22Rv1 (cell line): ENCODE measurements around the gene NDFIP1.
"Not testable (repeated sequence)": the region's sequence is repeated elsewhere in the genome, so short reads cannot be mapped to it uniquely, and the experiment has no call there.

Source experiments
- CTCF ChIP-seq: fragments of 450-650 bp; IDR thresholded peaks from 2 replicates; pipeline ENCODE4 v1.5.1; 2017; ENCODE audit warnings: mild to moderate bottlenecking
- ZFX ChIP-seq: fragments of 450-650 bp; IDR thresholded peaks from 2 replicates; pipeline ENCODE4 v1.6.1; 2017; ENCODE audit warnings: antibody characterized with exemption, borderline replicate concordance

- not testable (repeated sequence) for TF ChIP-seq CTCF, ZFX
Measured at GRCh38 chr5:142188691-142189090, 80.1 kb downstream of the NDFIP1 start.
